A673 (cell line): ENCODE measurements around the gene IGF1R. TPM values are rescaled to one million over a fixed set of nuclear protein-coding genes. Genes with fewer than 3 reads are reported as not detected.

Source experiments
- BruUV-seq: library from RNA; stranded (reverse); fragments of 400-500 nt; replicated peaks from 2 replicates; lab custom pipeline; 2021; lab: Mats Ljungman, UMichigan
- CTCF ChIA-PET: fragments of 300-600 bp; sonication (Branson Sonifier 250); formaldehyde crosslinking; loops from one replicate; lab custom pipeline; 2022; ENCODE audit warnings: antibody characterized with exemption; lab: Charles Lee
- POLR2A ChIA-PET: fragments of 300-600 bp; sonication (Branson Sonifier 250); formaldehyde crosslinking; loops from one replicate; lab custom pipeline; 2022; ENCODE audit warnings: antibody characterized with exemption; ENCODE audit not compliant: low non-redundant PET; lab: Charles Lee
- DNase-seq: peaks from one replicate; pipeline ENCODE4 v3.0.0-alpha.2; 2015; ENCODE audit warnings: low spot score
- H3K27ac ChIP-seq: fragments of 200-600 bp; sonication (generic); 2 replicates; pipeline ENCODE4 v1.5.1; 2016; ENCODE audit warnings: mixed run types, low read depth, mild to moderate bottlenecking, mixed read lengths, antibody characterized with exemption, low read length; ENCODE audit not compliant: poor library complexity, severe bottlenecking
- H3K27me3 ChIP-seq: fragments of 200-600 bp; sonication (generic); replicated peaks from 2 replicates; pipeline ENCODE4 v1.6.1; 2017; ENCODE audit warnings: mixed run types, low read depth, mild to moderate bottlenecking, mixed read lengths, antibody characterized with exemption, low read length; ENCODE audit not compliant: insufficient read depth, poor library complexity
- H3K36me3 ChIP-seq: fragments of 200-600 bp; sonication (generic); 2 replicates; pipeline ENCODE4 v1.6.1; 2016; ENCODE audit warnings: mixed run types, mild to moderate bottlenecking, mixed read lengths, antibody characterized with exemption, low read length; ENCODE audit not compliant: insufficient read depth, poor library complexity, severe bottlenecking
- H3K4me1 ChIP-seq: fragments of 200-600 bp; sonication (generic); 2 replicates; pipeline ENCODE4 v1.6.1; 2017; ENCODE audit warnings: mixed run types, mild to moderate bottlenecking, mixed read lengths, antibody characterized with exemption, low read length; ENCODE audit not compliant: insufficient read depth, poor library complexity, severe bottlenecking
- H3K4me3 ChIP-seq: fragments of 200-600 bp; sonication (generic); 2 replicates; pipeline ENCODE4 v1.5.1; 2016; ENCODE audit warnings: low read depth, mixed run types, mild to moderate bottlenecking, mixed read lengths, low read length; ENCODE audit not compliant: poor library complexity, severe bottlenecking
- H3K9me3 ChIP-seq: fragments of 200-600 bp; sonication (generic); 2 replicates; pipeline ENCODE4 v1.6.1; 2016; ENCODE audit warnings: mixed run types, low read depth, mild to moderate bottlenecking, mixed read lengths, antibody characterized with exemption, low read length; ENCODE audit not compliant: poor library complexity, severe bottlenecking
- CTCF ChIP-seq: fragments of 300-800, 200-600 bp; sonication (generic); conservative IDR thresholded peaks from 2 replicates; pipeline ENCODE4 v1.5.1; 2017; ENCODE audit warnings: low read depth, mild to moderate bottlenecking, antibody characterized with exemption, low read length, moderate library complexity, mixed read lengths
- EZH2 ChIP-seq: fragments of 200-600 bp; sonication (generic); IDR thresholded peaks from 2 replicates; pipeline ENCODE4 v1.6.1; 2017; ENCODE audit warnings: borderline replicate concordance, low read depth, mild to moderate bottlenecking, mixed read lengths, antibody characterized with exemption, low read length; ENCODE audit not compliant: poor library complexity, severe bottlenecking
- intact Hi-C: fragments of 100-400 bp; cut with micrococcal nuclease; formaldehyde crosslinking; loops from one replicate; pipeline ENCODE4 v1.10.0; 2022; ENCODE audit not compliant: unreplicated experiment
- total RNA-seq: library from RNA; stranded (reverse); gene quantifications from 2 replicates; pipeline ENCODE4 v1.2.3, GENCODE V29; 2021

The IGF1R gene
- total RNA-seq, 1 experiment from 2014 or later = 34.9 TPM

GRCh38 chr15:98758224-98758623 lies 109.9 kb downstream of the IGF1R start:
- Histone ChIP-seq H3K27ac (no peak overlapping the region), H3K36me3 (no peaks in the 10 kb centered on the region), H3K27me3 (no peaks in the 10 kb centered on the region), H3K4me1 (peaks cover 19% of the 10 kb centered on the region), H3K4me3 (no peak overlapping the region), H3K9me3 (no peaks in the 10 kb centered on the region)
- TF ChIP-seq EZH2 (no peak), CTCF (no peak)
- no peak for DNase-seq
- POLR2A ChIA-PET = interaction anchor here (0.8 kb wide), 1 partner anchor 25 kb away, joined by 7 read pairs; no protein-coding TSS in a partner anchor
- intact Hi-C loops = no loop called here
- CTCF ChIA-PET = no interaction called here
- no TSS peak for BruUV-seq

GRCh38 chr15:98759277-98759676 lies 110.9 kb downstream of the IGF1R start:
- no TSS peak for BruUV-seq
- TF ChIP-seq CTCF = no peak
- no peak for TF ChIP-seq EZH2
- ChIA-PET CTCF (no interaction called here), POLR2A (no interaction called here)
- intact Hi-C loops = no loop called here
- DNase-seq = no peak
- peaks cover 21% of the 10 kb centered on the region for H3K4me1 ChIP-seq
- H3K27me3 ChIP-seq = no peaks in the 10 kb centered on the region
- no peaks in the 10 kb centered on the region for H3K36me3 ChIP-seq
- no peak overlapping the region for H3K4me3 ChIP-seq
- no peaks in the 10 kb centered on the region for H3K9me3 ChIP-seq
- no peak overlapping the region for H3K27ac ChIP-seq

- BruUV-seq = no TSS peak
- Histone ChIP-seq H3K27ac (no peak overlapping the region), H3K4me3 (no peak overlapping the region), H3K9me3 (no peaks in the 10 kb centered on the region), H3K27me3 (no peaks in the 10 kb centered on the region), H3K4me1 (peaks cover 16% of the 10 kb centered on the region), H3K36me3 (no peaks in the 10 kb centered on the region)
- intact Hi-C loops = no loop called here
- no peak for DNase-seq
- CTCF ChIA-PET = no interaction called here
- POLR2A ChIA-PET = no interaction called here
- TF ChIP-seq EZH2 (no peak), CTCF (no peak)
These were observed 111.9 kb downstream of the IGF1R start for GRCh38 chr15:98760112-98760826.
